Measurements from ENCODE around the gene FOXRED1.

FOXRED1 gene

DNA sequence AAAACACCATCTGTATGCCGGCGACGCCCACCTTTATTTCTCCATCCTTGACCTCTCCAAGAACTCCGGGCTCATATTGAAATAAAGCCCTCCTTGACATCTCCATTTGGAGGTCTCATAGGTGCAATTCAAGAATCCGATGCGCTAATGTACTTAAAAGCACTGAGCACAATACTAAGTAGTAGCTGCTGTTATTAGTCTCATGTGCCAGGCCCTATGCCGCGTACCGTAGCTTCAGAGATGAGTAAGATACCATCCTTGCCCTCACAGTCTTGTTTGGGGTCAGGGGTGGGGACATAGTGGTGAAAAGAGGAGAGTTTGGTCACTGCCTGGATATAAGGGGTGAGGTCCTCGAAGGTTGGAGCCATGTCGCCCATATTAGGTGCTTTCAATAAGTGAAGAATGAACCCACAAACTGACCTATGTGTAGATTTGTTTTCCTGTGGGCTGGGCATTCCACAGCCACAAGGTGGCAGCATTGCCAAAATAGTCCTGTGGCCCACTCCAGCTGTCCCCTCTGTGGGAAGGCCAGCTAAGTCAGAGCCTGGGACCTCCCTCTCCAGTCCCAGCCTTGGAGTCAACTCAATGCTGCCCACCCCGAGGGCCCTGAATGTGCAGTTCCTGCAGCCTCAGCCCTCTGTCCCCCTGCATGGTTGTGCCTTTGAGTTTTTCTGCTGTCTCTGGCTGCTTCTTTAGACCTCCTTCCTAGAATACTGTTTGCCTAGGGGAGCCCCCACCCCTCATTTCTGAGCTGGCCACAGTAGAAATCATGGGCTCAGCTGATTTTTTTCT is 41.4 kb downstream of the FOXRED1 start:
- peak; percentile 61 for DNase-seq (ENCODE audit: low spot score)
- peak; percentile 88 for TF ChIP-seq CTCF (IDR thresholded peaks at IDR 0.05; ENCODE audit: borderline replicate concordance, control extremely low read depth, extremely low read depth, insufficient read depth, missing control alignments)
- in situ Hi-C loops (cut with MboI; ENCODE audit: low sequenced_read_pairs, unreplicated experiment): no loop called here

- TF ChIP-seq CTCF (IDR thresholded peaks at IDR 0.05; ENCODE audit: borderline replicate concordance, control extremely low read depth, extremely low read depth, insufficient read depth, missing control alignments): no peak
- no peak for DNase-seq (ENCODE audit: low spot score)
- in situ Hi-C loops (cut with MboI; ENCODE audit: low sequenced_read_pairs, unreplicated experiment): no loop called here
These were observed 42.0 kb downstream of the FOXRED1 start for GRCh38 chr11:126310992-126311310.

GRCh38 chr11:126311401-126312291 is 42.7 kb downstream of the FOXRED1 start:
- in situ Hi-C loops (cut with MboI; ENCODE audit: low sequenced_read_pairs, unreplicated experiment): no loop called here
- TF ChIP-seq CTCF (IDR thresholded peaks at IDR 0.05; ENCODE audit: borderline replicate concordance, control extremely low read depth, extremely low read depth, insufficient read depth, missing control alignments): no peak
- DNase-seq (ENCODE audit: low spot score): peak; percentile 55

DNA sequence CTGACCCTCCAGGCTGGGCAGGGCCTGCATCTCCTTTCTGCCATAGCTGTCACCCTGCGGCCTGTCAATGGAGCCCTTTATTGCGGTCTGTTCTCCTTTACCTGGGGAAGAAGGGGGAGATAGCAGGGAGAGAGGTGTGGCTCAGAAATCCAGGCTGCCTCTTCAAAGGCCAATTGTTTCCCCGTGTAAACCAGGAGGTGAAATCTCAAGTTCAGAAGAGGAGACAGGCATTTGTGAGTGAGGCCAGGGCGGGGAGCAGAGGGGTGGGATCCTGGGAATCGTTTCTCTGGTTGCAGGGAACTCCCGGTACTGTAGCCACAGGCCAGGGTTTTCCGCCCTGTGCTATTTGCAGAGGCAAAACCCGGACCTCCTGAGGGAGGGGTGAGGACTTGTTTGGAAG is 44.0 kb downstream of the FOXRED1 start:
- no peak for DNase-seq (ENCODE audit: low spot score)
- in situ Hi-C loops (cut with MboI; ENCODE audit: low sequenced_read_pairs, unreplicated experiment): no loop called here
- no peak for TF ChIP-seq CTCF (IDR thresholded peaks at IDR 0.05; ENCODE audit: borderline replicate concordance, control extremely low read depth, extremely low read depth, insufficient read depth, missing control alignments)

DNA sequence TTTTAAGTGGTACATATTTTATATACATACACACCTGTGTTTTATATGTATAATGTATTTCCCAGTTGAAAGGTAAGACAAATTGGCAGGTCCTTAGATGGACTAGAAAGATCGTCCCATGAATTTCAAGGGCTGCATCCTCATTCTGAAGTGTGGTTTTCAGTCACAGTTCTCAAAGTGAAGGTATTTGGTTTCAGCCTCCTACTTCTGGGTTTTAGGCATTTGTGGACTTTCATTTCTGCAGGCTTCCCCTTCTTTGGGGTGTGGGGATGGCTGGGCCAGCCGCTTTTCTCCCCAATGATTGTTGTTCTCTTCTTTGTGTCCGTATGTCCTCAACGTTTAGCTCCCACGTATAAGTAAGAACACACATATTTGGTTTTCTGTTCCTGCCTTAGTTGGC is 44.9 kb downstream of the FOXRED1 start:
- DNase-seq (ENCODE audit: low spot score): no peak
- no peak for TF ChIP-seq CTCF (IDR thresholded peaks at IDR 0.05; ENCODE audit: borderline replicate concordance, control extremely low read depth, extremely low read depth, insufficient read depth, missing control alignments)
- in situ Hi-C loops (cut with MboI; ENCODE audit: low sequenced_read_pairs, unreplicated experiment): no loop called here

- TF ChIP-seq CTCF (IDR thresholded peaks at IDR 0.05; ENCODE audit: borderline replicate concordance, control extremely low read depth, extremely low read depth, insufficient read depth, missing control alignments): no peak
- no peak for DNase-seq (ENCODE audit: low spot score)
- in situ Hi-C loops (cut with MboI; ENCODE audit: low sequenced_read_pairs, unreplicated experiment): no loop called here
These were observed 48.4 kb downstream of the FOXRED1 start for GRCh38 chr11:126317432-126317755.
